ENCODE measurements around the gene FARSA. TPM values are rescaled to one million over a fixed set of nuclear protein-coding genes. Genes with fewer than 3 reads are reported as not detected.

The FARSA gene
- total and polyA plus RNA-seq, 2 donors (not counting 3 experiments of a cell fraction or from before 2014, with no cell fraction given) = 51.8 to 77.4 TPM

DNA sequence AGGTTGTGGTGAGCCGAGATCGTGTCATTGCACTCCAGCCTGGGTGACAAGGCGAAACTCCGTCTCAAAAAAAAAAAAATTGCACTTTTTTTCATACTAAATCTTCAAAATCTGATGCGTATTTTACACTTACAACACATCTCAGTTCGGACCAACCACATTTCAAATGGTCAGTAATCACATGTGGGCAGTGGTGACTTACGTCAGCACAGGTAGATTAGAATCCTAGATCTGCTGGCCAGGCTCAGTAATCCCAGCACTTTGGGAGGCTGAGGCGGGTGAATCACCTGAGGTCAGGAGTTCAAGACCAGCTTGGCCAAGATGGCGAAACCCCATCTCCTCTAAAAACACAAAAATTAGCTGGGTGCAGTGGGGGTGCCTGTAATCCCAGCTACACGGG lies 1.6 kb upstream of the FARSA start:
- TF ChIP-seq, protein P1, sequence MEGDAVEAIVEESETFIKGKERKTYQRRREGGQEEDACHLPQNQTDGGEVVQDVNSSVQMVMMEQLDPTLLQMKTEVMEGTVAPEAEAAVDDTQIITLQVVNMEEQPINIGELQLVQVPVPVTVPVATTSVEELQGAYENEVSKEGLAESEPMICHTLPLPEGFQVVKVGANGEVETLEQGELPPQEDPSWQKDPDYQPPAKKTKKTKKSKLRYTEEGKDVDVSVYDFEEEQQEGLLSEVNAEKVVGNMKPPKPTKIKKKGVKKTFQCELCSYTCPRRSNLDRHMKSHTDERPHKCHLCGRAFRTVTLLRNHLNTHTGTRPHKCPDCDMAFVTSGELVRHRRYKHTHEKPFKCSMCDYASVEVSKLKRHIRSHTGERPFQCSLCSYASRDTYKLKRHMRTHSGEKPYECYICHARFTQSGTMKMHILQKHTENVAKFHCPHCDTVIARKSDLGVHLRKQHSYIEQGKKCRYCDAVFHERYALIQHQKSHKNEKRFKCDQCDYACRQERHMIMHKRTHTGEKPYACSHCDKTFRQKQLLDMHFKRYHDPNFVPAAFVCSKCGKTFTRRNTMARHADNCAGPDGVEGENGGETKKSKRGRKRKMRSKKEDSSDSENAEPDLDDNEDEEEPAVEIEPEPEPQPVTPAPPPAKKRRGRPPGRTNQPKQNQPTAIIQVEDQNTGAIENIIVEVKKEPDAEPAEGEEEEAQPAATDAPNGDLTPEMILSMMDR (IDR thresholded peaks at IDR 0.05; ENCODE audit: extremely low read depth in 1 of 2, insufficient read depth in 1 of 2, low read depth in 1 of 2, low read length in 2 of 2) = no peak
- TF ChIP-seq, protein P2, sequence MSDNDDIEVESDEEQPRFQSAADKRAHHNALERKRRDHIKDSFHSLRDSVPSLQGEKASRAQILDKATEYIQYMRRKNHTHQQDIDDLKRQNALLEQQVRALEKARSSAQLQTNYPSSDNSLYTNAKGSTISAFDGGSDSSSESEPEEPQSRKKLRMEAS (IDR thresholded peaks at IDR 0.05; ENCODE audit: insufficient read depth, insufficient read length) = no peak
- TF ChIP-seq GATA2 (IDR thresholded peaks at IDR 0.05; ENCODE audit: insufficient read depth, insufficient read length, low read depth, low read length) = no peak
- TF ChIP-seq EZH2 (IDR thresholded peaks at IDR 0.05; ENCODE audit: borderline replicate concordance, low read depth, low read length, severe bottlenecking) = no peak
- no peak for TF ChIP-seq MYC (IDR thresholded peaks at IDR 0.05; ENCODE audit: low read depth, low read length)
- Histone ChIP-seq H3K9me3 (replicated peaks; ENCODE audit: control insufficient read depth, insufficient read depth, low read length) (no peaks in the 10 kb centered on the region), H3K4me2 (ENCODE audit: insufficient read depth, low read length) (no peak overlapping the region), H3K9me1 (replicated peaks; ENCODE audit: control insufficient read depth, extremely low read depth, insufficient read depth, low read length) (no peaks in the 10 kb centered on the region), H4K20me1 (replicated peaks; ENCODE audit: control insufficient read depth, extremely low read depth, insufficient read depth, low read length) (no peaks in the 10 kb centered on the region), H3K4me3 (replicated peaks in 1 of 3; ENCODE audit: insufficient read depth in 1 of 3, low read depth in 1 of 3, low read length in 3 of 3) (no peak overlapping the region), H3K36me3 (ENCODE audit: control insufficient read depth in 2 of 2, extremely low read depth in 1 of 2, insufficient read depth in 2 of 2, low read length in 2 of 2) (peaks cover 6 to 13% of the 10 kb centered on the region in 2 experiments), H2AFZ (ENCODE audit: low read depth, low read length) (no peak overlapping the region), H3K79me2 (ENCODE audit: control insufficient read depth, insufficient read depth, low read length) (peaks cover 37% of the 10 kb centered on the region), H3K4me1 (ENCODE audit: control insufficient read depth, extremely low read depth, insufficient read depth, low read length) (peaks cover 22% of the 10 kb centered on the region), H3K27me3 (ENCODE audit: control insufficient read depth in 2 of 2, insufficient read depth in 2 of 2, low read length in 2 of 2) (no peaks in the 10 kb centered on the region), H3K27ac (ENCODE audit: insufficient read depth, low read depth, low read length) (no peak overlapping the region), H3K9ac (replicated peaks; ENCODE audit: extremely low read depth, insufficient read depth, low read length) (no peak overlapping the region)
- FAIRE-seq = no peak
- no TSS peak for BruUV-seq (replicated peaks)
- dilution Hi-C loops (cut with MboI; ENCODE audit: extremely low pct_ligation_motif_present, low sequenced_read_pairs) = no loop called here
- DNase-seq (ENCODE audit: low read depth, low spot score) = no peak
- ChIA-PET POLR2A (no interaction called here), CTCF (no interaction called here)
- intact Hi-C loops (cut with micrococcal nuclease) = loop anchor here (10.0 kb wide), 1 partner anchor 150 kb away; no protein-coding TSS in a partner anchor

All from endothelial cell of umbilical vein (primary cell).